DOHH2 (cell line): Measurements from ENCODE around the gene KDM1A.

Experiments
- CTCF ChIP-seq: fragments of 200-600 bp; sonication (generic); IDR thresholded peaks from one replicate; pipeline ENCODE4 v1.5.1; 2014; ENCODE audit warnings: antibody characterized with exemption, mild to moderate bottlenecking, low read depth, low read length; ENCODE audit not compliant: poor library complexity, severe bottlenecking
- EZH2phosphoT487 ChIP-seq: fragments of 200-600 bp; sonication (generic); IDR thresholded peaks from 2 replicates; pipeline ENCODE4 v1.6.1; 2017; ENCODE audit warnings: borderline replicate concordance, mild to moderate bottlenecking, antibody characterized with exemption, low read length, moderate library complexity, mixed read lengths

DNA sequence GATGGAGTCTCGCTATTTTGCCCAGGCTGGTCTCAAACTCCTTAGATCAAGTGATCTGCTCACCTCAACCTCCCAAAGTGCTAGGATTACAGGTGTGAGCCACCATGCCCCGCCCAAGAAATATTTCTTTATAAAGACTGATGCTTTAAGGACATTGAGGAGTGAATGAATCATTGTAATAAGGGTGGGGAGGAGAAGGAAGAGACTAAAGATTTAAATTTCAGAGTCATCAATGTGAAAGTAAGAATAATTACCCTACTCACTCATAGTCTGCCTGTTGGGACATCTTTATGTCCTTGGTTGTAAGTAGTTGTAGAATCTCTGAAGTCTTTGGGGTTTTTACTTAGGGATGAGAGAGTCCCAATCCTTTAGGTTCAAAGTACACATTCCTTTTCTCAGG is 7.3 kb downstream of the KDM1A start:
- TF ChIP-seq CTCF (no peak), EZH2phosphoT487 (no peak)
